Neural crest cell (in vitro differentiated cells): ENCODE measurements around the gene NOBOX. TPM values are rescaled to one million over a fixed set of nuclear protein-coding genes. Genes with fewer than 3 reads are reported as not detected.

Experiments used
- DNase-seq: peaks from one replicate; pipeline ENCODE4 v3.0.0; 2021; ENCODE audit warnings: low read depth, mixed read lengths, low spot score
- H3K27ac Mint-ChIP-seq: one replicate; pipeline ENCODE4 v1.8.0; 2021; ENCODE audit warnings: mild to moderate bottlenecking, mixed read lengths; ENCODE audit not compliant: unreplicated experiment
- H3K27me3 Mint-ChIP-seq: 2 replicates; pipeline ENCODE4 v1.8.0; 2021; ENCODE audit warnings: low read depth, mild to moderate bottlenecking, mixed read lengths
- H3K36me3 Mint-ChIP-seq: 2 replicates; pipeline ENCODE4 v1.8.0; 2021; ENCODE audit warnings: low read depth, mild to moderate bottlenecking, mixed read lengths
- H3K4me1 Mint-ChIP-seq: 2 replicates; pipeline ENCODE4 v1.8.0; 2021; ENCODE audit warnings: mixed read lengths
- H3K4me3 Mint-ChIP-seq: one replicate; pipeline ENCODE4 v1.8.0; 2021; ENCODE audit warnings: mild to moderate bottlenecking, mixed read lengths
- H3K9me3 Mint-ChIP-seq: 2 replicates; pipeline ENCODE4 v1.8.0; 2021; ENCODE audit warnings: mixed read lengths
- CTCF ChIP-seq: fragments of 200-600 bp; sonication (generic); conservative IDR thresholded peaks from 2 replicates; pipeline ENCODE4 v1.5.0; 2021; ENCODE audit warnings: antibody characterized with exemption, mild to moderate bottlenecking
- total RNA-seq: library from RNA; stranded (reverse); gene quantifications from 2 replicates; pipeline ENCODE4 v1.2.1, GENCODE V29; 2021

Gene NOBOX
- total RNA-seq, 1 donor from 2014 or later = not detected

GRCh38 chr7:144415858-144416257 lies 12.4 kb upstream of the NOBOX start:
- no peak for TF ChIP-seq CTCF
- Mint-ChIP-seq H3K27me3 (no peaks in the 10 kb centered on the region), H3K36me3 (no peaks in the 10 kb centered on the region), H3K9me3 (no peaks in the 10 kb centered on the region), H3K4me1 (peaks cover 5% of the 10 kb centered on the region), H3K27ac (no peak overlapping the region), H3K4me3 (no peak overlapping the region)
- DNase-seq = no peak

- H3K9me3 Mint-ChIP-seq = no peaks in the 10 kb centered on the region
- H3K4me1 Mint-ChIP-seq = peaks cover 5% of the 10 kb centered on the region
- H3K27ac Mint-ChIP-seq = no peak overlapping the region
- no peaks in the 10 kb centered on the region for H3K27me3 Mint-ChIP-seq
- no peak for TF ChIP-seq CTCF
- DNase-seq = no peak
- no peaks in the 10 kb centered on the region for H3K36me3 Mint-ChIP-seq
- no peak overlapping the region for H3K4me3 Mint-ChIP-seq
Observed at GRCh38 chr7:144414815-144415214, 11.3 kb upstream of the NOBOX start.

- no peak overlapping the region for H3K4me3 Mint-ChIP-seq
- no peaks in the 10 kb centered on the region for H3K9me3 Mint-ChIP-seq
- DNase-seq = no peak
- no peaks in the 10 kb centered on the region for H3K4me1 Mint-ChIP-seq
- no peak overlapping the region for H3K27ac Mint-ChIP-seq
- TF ChIP-seq CTCF = no peak
- peaks cover 3% of the 10 kb centered on the region for H3K27me3 Mint-ChIP-seq
- no peaks in the 10 kb centered on the region for H3K36me3 Mint-ChIP-seq
Observed at GRCh38 chr7:144410441-144410840, 6.9 kb upstream of the NOBOX start.

DNA sequence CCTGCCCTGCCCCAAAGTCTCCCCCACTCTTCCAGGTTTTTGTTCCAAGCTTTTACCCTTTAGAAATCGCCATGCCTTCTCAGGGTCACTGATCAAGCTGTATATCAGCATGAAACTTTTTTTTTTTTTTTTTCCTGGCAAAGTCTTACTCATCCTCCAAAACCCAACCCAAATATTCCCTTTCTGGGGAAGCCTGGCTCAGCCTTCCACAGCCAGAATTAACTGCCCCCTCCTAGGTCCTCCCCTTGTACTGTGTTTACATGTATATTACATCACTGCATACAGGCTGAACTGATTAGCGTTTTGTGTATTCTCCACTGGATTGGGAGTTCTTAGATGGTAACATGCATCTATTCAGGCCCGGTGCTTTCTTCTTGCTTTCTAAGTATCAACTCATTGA lies 4.6 kb upstream of the NOBOX start:
- no peaks in the 10 kb centered on the region for H3K4me1 Mint-ChIP-seq
- no peak overlapping the region for H3K27ac Mint-ChIP-seq
- DNase-seq = no peak
- H3K9me3 Mint-ChIP-seq = no peaks in the 10 kb centered on the region
- H3K4me3 Mint-ChIP-seq = no peak overlapping the region
- H3K36me3 Mint-ChIP-seq = no peaks in the 10 kb centered on the region
- peaks cover 3% of the 10 kb centered on the region for H3K27me3 Mint-ChIP-seq
- no peak for TF ChIP-seq CTCF

- H3K9me3 Mint-ChIP-seq = no peaks in the 10 kb centered on the region
- no peaks in the 10 kb centered on the region for H3K36me3 Mint-ChIP-seq
- no peak for TF ChIP-seq CTCF
- no peak for DNase-seq
- H3K27ac Mint-ChIP-seq = no peak overlapping the region
- H3K27me3 Mint-ChIP-seq = peaks cover 3% of the 10 kb centered on the region
- no peak overlapping the region for H3K4me3 Mint-ChIP-seq
- no peaks in the 10 kb centered on the region for H3K4me1 Mint-ChIP-seq
Observed at GRCh38 chr7:144407266-144407931, 3.9 kb upstream of the NOBOX start.
